GM19025 (cell line): ENCODE results near the gene RBM46.
"Not testable (repeated sequence)": the region's sequence is repeated elsewhere in the genome, so short reads cannot be mapped to it uniquely, and the experiment has no call there.

Experiments
- ATAC-seq: cut with Tn5 transposase; IDR thresholded peaks from one replicate; pipeline ENCODE4 v1.9.1; 2021; ENCODE audit warnings: mild to moderate bottlenecking, low read depth, moderate library complexity; ENCODE audit not compliant: unreplicated experiment

RBM46 gene

DNA sequence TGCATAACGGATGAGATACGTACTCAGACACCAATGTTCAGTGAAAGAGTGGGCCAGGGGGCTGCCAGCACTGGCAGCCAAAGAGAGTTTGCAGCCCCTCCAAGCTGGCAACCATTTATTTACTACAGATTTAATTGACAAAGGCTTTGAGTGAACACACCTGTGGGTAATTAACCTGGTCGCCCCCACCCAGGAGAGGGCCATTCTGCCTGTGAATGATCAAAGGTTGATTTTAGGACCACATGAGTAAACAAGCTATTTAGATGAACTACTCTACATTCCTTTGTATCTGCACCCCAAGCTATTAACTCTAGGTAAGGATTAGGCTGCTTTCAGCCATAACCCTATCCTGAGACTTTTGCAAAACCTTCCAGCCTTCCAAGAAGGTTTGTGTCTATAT is 55.0 kb downstream of the RBM46 start:
- no peak for ATAC-seq

GRCh38 chr4:154836513-154836912 is 55.4 kb downstream of the RBM46 start:
- no peak for ATAC-seq

DNA sequence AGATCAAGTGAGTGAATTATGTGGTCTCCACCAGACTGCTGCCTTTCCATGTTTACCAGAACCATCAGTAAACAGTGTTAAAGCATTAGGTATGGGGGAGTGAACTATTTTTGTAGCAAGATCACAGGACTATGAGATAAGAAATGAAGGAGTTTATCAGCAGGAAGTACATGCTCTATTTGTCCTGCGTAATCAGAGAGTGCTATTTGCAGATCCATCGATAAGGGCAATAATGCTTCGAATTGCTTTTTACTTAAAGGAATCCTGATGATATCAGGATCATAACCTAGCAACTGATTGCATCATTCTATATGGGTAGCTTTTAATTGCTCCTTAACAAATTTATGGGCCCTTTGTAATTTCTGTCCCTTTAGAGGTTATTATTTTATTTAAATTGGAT is 57.1 kb downstream of the RBM46 start:
- ATAC-seq = no peak

- no peak for ATAC-seq
These were observed 57.6 kb downstream of the RBM46 start for GRCh38 chr4:154838694-154839093.

- ATAC-seq = no peak
These were observed 73.3 kb downstream of the RBM46 start for GRCh38 chr4:154854362-154854761.

DNA sequence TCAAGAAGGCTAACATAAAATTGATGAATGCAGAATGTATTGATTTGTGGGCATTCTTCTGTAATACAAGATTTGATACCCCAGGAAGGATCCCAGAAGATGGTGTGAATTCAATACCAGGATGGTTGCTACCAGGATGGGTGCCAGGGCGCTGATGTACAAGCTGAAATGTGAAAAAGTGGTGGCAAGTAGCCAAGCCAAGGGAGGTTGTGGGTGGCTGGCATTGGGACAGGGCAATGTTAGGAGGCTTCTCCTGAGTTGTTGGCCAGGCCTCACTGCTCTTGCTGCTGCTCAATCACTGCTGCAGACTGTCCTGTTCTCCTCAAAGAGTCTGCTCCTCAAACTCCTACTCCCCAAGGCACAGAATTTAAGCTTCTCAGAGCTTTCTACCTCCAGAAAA is 77.1 kb downstream of the RBM46 start:
- no peak for ATAC-seq

DNA sequence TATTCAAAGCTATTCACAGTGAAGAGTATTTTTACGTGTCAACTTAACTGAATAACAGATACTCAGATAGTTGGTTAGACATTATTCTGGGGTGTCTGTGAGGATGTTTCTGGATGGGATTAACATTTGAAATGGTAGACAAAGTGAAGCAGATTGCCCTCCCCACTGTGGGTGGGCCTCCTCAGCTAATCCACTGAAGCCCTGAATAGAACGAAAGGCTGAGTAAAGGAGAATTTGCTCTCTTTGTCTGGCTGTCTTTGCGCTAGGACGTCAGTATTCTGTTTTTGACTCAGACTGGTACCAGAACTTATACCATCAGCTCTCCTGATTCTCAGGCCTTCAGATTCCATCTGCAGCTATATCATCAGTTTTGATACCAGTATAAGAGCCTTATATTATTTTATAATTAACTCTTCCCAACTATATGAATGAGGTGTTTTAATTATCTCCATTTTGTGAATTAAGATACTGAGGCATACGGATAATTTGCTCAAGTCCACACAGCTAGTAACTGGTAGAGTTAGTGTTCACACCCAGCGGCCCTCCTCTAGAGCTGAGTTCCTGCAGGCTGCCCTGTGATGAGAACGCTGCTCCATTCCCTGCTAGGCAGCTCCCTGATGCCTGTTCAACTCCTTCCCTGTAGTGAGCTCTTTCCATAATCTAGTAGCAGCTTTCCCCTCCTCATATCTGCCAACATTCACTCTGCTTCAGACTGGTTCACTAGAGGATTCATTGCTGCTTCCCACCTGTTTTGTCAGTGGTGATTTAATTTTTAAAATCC is 87.5 kb downstream of the RBM46 start:
- ATAC-seq = no peak

GRCh38 chr4:154869301-154869700 is 88.2 kb downstream of the RBM46 start:
- no peak for ATAC-seq

DNA sequence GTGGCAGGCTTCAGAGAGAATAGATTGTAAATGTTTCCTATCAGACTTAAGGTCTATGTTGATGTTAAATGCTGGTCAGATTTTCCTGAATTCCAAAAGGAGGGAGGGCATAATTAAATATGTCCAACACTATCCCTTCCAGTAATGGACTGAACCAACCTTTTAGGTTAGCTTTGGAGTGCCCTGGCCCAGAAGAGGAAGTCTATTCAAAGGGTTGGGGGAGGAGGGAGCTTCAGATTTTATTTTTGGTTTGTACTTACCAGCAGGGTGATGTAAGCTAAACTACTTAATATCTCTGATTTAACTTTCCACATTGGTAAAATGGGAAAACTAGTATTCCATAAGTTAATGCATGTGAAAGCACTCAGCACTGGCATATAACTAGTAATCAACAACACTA is 91.1 kb downstream of the RBM46 start:
- no peak for ATAC-seq

DNA sequence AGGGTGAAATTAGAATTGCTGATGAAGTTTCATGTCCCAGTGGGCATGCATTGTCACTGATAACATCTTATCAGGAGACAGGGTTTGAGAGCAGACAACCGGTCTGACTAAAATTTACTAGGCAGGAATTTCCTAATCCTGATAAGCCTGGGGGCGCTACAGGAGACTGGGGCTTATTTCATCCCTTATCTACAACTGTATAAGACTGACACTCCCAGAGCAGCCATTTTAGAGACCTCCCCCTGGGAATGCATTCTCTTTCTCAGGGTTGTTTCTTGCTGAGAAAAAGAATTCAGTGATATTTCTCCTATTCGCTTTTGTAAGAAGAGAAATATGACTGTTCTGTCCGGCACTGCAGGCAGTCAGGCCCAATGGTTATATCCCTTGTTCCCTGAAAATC is 93.0 kb downstream of the RBM46 start:
- not testable (repeated sequence) for ATAC-seq

- no peak for ATAC-seq
These were observed 96.2 kb downstream of the RBM46 start for GRCh38 chr4:154877110-154877760.
